SW480 (cell line): Measurements from ENCODE around the gene ELAVL2.

Experiments used
- DNase-seq: peaks from one replicate; pipeline ENCODE4 v3.0.0-alpha.2; 2016; ENCODE audit warnings: low spot score

ELAVL2 gene

GRCh38 chr9:23826120-23826629 lies at the start of gene ELAVL2:
Gene ELAVL2, minus strand, starts transcription at chr9:23826240. Its CDS starts 64,006 bp downstream, at chr9:23762234.
- peak; percentile 98 for DNase-seq

- DNase-seq = no peak
These were observed 32.2 kb upstream of the ELAVL2 start for GRCh38 chr9:23858234-23858633.

- no peak for DNase-seq
These were observed 30.0 kb upstream of the ELAVL2 start for GRCh38 chr9:23855873-23856604.

GRCh38 chr9:23850690-23851629 lies 24.9 kb upstream of the ELAVL2 start:
- no peak for DNase-seq

GRCh38 chr9:23850242-23850689 lies 24.2 kb upstream of the ELAVL2 start:
- DNase-seq = no peak

- DNase-seq = no peak
These were observed 23.5 kb upstream of the ELAVL2 start for GRCh38 chr9:23849379-23850035.

GRCh38 chr9:23842565-23843129 lies 16.6 kb upstream of the ELAVL2 start:
- DNase-seq = no peak

- DNase-seq = no peak
These were observed 15.3 kb upstream of the ELAVL2 start for GRCh38 chr9:23841304-23841703.

- DNase-seq = no peak
These were observed 11.0 kb upstream of the ELAVL2 start for GRCh38 chr9:23837038-23837437.

GRCh38 chr9:23830929-23831730 lies 5.1 kb upstream of the ELAVL2 start:
- no peak for DNase-seq

GRCh38 chr9:23830476-23830805 lies 4.4 kb upstream of the ELAVL2 start:
- no peak for DNase-seq

GRCh38 chr9:23829580-23830475 lies 3.8 kb upstream of the ELAVL2 start:
- no peak for DNase-seq

- peak; percentile 16 for DNase-seq
These were observed 340 bp downstream of the ELAVL2 start for GRCh38 chr9:23825700-23826099.

GRCh38 chr9:23824830-23825591 lies 1.0 kb downstream of the ELAVL2 start:
- DNase-seq = peak; percentile 40

GRCh38 chr9:23823986-23824829 lies 1.8 kb downstream of the ELAVL2 start:
- no peak for DNase-seq

- DNase-seq = no peak
These were observed 2.8 kb downstream of the ELAVL2 start for GRCh38 chr9:23823269-23823668.

GRCh38 chr9:23822261-23823169 lies 3.5 kb downstream of the ELAVL2 start:
- no peak for DNase-seq
